LoVo (cell line): ENCODE measurements around the gene RAP1GAP.

Source experiments
- DNase-seq: peaks from one replicate; pipeline ENCODE4 v3.0.0-alpha.2; 2016; ENCODE audit warnings: low spot score

RAP1GAP gene

DNA sequence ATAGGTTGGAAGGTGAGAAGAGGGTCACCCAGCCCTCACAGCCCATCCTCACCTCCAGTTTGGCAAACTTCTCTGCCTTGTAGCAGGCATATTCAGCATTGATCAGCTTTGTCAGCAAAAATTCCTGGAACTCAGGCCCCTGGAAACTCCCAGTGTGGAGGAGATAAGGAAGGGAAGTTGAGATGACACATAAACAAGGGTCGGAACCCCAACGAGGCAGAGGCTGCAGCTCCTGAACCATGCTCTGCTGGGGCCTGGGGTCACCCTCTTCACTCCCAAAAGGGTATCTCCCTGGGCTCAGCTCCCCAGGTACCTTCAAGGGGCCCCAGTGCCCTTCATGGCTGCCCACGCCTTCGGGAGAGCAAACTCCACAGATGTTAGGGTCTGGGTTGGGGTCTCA, 60.4 kb downstream of the RAP1GAP start:
- DNase-seq = no peak

DNA sequence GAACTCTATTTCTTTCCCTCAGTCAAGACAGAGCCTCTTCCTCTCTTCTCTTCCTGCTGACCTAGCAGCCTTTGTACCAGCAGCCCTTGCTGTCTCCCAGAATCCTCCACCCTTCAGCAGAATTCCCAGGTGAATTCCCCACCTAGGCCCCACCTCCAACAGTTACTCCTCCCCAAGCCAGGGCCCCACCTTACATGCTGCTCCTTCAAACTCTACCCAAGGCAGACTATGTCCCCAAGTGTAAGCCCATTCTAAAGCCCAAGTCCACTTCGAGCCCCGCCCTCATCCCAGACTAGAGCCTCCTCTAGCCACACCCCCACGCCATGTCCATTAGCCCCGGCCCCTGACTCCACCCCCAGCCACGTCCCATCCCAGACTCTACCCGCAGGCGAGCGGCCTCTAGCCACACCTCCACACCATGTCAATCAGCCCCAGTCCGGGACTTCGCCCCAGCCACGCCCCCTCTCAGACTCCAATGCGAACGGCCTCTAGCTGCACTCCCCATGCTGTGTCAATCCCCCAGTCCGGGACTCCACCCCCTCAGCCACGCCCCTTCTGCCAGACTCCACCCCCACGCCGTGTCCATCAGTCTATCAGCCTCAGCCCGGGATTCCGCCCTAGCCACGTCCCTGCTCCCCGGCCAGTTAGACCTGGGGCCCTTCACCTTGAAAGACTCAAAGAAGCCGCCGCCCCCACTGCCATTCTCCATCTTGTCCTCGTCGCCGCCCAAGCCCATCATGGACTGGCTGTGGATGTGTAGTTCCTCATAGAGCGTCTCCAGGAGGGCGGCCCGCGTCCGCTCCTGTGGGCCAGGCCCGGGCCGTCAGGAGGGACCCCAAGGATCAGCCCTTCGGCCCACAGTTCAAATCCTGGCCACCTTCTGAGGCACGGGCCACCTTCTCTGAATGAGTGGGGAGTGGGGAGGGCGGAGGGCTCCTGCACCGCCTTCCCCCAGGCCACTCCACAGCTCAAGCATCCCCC, 61.3 kb downstream of the RAP1GAP start:
- DNase-seq = peak; percentile 84

DNA sequence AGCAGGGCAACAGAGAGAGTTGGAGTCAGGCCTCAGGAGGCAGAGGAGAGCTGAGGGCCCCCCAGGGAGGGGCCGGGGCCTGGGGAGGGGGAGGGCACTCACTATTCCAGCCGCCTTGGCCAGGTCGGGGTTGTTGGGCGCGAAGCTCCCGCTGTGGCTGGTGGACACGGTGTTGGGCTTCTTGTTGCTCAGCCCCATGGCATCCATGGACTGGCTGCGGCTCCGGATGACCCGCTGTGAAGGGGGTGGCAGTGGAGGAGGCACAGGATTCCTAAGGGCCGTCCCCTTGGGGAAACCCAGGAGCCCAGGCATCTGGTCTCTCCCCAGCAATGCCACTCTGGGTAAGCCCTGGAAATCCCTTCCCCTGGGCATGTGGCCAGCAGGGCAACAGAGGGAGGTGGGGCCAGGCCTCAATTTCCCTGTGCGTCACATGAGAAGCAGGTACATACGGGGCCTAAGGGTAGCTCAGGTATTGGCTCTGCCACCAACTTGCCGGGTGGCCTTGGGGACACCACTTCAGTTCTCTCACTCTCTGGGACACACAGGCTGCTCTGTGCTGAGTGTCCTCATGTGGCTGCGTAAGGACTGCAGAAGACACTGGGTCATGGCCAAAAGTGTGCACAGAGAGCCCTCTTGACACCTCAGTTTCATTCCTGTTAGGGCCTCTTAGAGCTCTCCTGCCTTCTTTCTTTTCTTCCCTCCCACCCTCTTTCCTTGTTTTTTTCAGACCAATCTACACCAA, 63.0 kb downstream of the RAP1GAP start:
- DNase-seq = no peak

DNA sequence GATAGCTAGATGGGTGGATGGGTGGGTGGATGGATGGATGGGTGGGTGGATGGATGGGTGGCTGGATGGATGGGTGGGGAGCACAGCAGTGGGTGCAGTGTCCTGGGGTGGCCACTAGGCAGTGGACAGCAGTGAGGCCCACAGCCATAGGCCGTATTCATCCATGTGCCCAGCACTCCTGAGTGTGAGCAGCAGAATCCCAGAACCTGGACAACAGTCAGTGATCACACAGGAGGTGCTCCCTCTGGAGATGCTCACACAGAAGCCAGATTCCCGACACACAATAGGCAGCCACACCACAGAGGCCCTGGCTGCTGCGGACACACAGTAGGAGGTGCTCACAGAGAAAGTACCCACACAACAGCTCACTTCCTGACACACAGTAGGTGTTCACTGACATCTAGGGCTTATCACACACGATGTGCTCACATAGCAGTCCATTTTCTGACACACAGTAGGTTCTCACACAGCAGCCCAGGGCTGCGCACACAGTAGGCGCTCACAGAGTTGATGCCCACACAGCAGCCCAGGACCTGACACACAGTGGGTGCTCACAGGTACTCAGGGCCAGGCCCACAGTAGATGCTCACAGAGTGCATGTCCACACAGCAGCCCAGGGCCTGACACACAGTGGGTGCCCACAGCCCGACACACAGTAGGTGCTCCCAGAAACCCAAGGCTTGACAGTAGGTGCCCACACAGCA, 64.0 kb downstream of the RAP1GAP start:
- DNase-seq = no peak

DNA sequence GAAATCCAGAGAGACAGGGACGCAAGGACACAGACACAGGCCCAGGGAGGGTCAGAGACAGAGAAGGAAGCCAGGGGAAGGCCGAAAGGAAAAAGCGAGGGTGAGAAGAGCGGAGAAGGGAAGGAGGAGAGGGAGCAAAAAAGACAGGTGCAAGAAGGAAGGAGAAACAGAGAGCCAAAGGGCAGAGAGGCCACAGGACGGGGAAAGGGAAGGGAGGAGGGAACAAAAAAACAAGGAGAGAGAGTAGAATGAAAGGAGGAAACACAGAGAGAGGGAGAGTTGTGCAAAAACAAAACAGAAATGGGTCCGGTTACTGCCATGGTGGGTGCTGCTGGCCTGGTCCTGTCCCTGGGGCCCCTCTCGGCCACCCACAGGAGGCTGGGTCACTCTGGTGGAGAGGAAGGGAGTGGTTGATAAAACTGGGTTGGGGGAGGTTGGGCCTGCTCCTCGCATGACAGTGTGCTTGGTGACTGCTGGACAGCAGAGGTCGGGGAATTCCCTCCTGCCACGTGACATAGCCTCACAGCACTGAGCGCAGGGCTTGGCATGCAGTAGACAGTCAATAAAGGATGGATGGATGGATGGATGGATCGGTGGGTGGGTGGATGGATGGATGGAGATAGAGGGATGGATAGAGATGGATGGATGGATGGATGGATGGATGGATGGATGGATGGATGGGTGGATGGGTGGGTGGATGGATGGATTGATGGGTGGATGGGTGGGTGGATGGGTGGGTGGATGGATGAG, 64.8 kb downstream of the RAP1GAP start:
- DNase-seq = no peak

DNA sequence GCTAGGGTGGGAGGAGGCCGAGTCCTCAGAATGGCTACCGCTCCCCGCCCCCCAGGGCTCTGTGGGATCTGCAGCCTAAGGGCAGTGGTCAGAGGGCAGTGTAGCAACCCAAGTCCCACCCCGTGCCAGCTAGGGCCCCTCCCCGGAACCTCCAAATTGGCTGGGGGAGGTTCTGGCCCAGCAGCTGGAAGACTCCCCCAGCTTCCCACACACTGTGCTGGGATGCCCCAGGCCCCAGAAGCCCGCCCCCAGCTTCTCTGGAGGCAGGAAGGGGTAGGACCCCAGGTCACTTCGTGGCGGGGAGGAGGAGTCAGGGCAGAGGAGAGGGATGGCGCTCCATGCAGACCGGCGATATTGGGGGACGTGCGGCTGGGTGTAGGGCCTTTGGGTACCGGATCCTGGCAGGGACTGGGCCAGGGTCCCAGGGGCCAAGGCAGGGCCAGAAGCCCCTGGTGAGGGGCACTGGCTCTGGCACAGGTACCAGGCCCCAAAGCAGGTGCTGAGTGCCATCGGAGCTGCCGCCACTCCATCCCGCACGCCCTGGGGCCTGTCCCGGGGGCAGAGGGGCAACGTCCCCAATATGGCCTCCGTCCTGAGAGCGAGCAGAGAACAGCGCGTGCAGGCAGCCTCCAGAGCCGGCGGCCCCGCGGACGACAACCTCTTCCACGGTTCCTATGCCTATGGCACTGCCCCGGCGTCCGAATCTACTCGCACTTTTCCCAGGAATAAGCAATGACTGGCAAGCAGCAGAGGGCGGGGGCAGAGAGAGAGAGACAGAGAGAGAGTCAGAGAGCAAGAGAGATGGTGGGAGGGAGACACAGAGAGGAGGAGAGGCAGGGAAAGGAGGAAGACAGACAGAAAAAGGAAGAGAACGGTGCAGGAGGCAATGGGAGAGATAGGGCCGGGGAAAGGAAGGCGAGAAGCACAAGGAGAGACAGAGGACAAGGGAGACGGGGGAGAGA, 65.7 kb downstream of the RAP1GAP start:
- DNase-seq = no peak

DNA sequence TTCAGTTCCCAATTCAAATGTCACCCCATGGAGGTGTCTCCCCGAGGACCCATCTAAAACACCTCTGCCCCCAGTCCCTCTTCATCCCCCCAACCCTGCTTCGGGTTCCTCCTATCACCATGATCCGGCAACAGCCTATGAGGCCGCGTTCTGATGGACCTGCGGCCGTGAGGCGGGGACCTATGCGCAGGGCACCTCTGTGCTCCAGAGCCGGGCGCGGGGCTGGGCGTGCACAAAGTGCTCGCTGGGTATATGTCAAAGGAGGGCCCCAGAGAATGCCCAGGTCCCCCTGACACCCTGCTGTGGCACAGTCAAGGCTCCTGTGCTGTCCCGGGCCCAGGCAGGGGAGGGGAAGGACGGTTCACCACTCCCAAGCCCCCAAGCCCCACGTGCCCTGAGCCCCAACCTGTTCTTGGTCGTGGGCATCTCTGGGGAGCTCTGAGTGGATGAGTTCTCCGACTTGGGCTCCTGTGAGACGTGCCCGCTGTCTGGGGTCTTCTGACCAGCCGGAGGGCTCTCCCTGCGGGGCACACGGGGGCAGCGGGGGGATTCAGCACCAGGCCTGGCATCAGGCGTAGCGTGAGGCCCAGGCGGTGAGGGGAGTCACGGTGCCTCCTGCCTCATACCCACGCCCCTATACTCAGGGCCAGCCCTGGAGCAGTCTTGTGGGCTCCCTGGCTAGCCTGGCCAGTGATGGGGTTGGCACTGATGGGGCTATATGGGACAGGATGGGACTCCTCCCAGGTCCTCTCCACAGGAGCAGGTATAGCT, 67.7 kb downstream of the RAP1GAP start:
- DNase-seq = no peak

DNA sequence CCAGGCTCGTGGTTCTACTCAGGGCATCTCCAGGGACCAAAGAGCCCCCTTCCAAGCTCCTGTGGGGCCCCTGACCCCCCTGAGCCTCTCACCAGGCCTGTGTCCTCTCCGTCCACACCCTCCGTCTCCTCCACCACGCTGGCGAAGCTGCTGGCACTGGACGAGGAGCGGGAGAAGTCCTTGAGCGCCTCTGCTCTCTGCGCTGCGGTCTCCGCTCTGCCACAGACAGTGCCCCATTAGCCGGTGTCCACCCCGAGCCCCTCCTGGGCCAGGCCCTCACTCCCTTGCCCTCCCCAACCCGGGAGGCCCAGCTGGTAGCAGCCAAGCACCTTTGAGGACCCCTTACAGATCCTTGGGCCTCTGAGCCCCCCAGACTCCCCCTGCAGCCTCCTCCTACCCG, 69.8 kb downstream of the RAP1GAP start:
- no peak for DNase-seq

DNA sequence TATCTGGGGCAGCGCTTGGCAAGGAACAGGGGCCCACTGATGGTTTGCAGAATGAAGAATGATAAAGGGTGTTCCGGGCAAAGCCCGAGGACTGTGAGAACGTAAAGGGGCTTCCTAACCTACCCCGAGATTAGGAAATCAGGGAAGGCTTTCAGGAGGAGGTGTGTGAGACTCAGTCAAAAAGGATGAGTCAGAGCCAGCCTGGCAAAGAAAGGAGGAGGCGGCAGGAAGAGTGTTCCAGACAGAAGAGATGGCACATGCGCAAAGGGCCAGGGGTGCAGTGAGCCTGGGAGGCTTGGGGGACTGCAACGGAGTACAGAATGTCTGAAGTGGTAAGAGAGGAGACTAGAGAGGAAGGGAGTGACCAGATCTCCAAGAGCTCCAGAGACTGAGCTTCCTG, 70.3 kb downstream of the RAP1GAP start:
- no peak for DNase-seq

DNA sequence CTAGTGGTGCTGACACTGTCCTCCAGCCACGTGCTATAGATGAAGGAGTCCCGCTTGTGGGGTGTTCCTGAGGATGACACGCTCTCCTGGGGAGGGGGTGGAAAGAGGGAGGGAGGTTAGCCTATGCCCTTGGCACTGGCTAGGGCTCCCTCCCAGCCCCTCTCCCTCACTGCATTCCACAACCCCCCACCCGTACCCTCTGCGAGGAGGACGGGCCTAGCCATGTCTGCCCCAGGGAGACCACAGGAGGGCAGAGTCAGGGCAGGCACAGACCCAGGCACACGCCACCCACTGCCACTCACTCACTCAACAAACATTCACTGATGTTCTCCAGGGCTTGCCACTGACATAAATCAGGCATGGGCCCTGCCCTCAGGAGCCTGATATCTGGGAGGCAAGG, 70.7 kb downstream of the RAP1GAP start:
- no peak for DNase-seq

DNA sequence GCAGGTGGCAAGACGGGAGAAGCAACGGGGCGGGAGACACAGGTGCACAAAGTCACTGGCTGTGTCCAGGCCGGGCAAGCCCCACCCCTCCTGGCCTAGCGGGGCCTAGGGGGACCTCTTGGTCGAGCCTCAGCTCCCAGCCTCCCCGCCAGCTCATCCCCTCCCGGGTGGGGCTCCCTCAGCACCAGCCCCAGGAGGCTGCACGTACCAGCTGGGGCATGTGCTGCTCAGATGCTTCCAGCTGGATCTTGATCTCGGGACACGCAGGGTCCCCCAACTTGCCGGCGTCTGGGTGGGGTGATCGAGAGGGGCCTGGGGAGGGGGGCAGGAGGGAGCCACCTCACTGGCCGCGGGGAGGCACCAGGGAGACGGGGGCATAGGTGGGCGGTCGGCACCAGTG, 71.4 kb downstream of the RAP1GAP start:
- DNase-seq = no peak

DNA sequence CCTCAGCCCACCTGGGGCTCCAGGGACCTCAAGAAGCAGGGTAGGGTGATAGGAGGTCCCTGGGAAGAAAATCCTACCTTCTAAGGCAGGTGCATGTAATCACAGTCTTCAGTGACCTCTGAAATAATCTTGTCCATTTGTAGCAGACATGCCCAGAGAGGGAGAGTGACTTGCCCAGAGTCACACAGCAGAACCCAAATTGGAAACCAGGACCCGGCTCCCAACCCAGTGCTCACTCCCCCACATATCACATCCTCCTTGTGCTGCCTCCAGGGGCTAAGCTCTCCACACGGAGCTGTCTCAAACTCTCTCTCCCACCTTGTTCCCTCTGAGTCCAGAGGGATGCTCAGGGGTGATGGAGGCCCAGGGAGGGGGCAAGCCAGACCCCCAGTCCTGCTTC, 72.5 kb downstream of the RAP1GAP start:
- DNase-seq = no peak

DNA sequence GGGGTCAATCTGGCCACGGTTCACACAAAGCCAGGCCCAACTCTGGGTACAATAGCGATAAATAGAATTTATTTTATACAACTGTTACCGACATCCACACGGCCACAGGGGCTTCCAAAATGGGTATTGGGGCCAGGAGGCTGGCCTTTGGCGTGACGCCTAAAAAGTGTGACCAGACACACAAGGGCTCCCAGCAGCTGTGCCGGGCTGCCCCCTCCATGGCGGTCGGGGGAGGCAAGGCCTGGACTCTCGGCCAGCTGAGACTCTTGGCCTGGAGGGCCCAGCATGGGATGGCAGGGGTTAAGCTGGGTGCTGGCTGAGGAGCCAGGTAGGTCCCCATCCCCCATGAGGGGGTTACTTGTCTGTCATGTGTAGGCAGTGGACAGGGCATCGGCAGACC, 73.0 kb downstream of the RAP1GAP start:
- no peak for DNase-seq

DNA sequence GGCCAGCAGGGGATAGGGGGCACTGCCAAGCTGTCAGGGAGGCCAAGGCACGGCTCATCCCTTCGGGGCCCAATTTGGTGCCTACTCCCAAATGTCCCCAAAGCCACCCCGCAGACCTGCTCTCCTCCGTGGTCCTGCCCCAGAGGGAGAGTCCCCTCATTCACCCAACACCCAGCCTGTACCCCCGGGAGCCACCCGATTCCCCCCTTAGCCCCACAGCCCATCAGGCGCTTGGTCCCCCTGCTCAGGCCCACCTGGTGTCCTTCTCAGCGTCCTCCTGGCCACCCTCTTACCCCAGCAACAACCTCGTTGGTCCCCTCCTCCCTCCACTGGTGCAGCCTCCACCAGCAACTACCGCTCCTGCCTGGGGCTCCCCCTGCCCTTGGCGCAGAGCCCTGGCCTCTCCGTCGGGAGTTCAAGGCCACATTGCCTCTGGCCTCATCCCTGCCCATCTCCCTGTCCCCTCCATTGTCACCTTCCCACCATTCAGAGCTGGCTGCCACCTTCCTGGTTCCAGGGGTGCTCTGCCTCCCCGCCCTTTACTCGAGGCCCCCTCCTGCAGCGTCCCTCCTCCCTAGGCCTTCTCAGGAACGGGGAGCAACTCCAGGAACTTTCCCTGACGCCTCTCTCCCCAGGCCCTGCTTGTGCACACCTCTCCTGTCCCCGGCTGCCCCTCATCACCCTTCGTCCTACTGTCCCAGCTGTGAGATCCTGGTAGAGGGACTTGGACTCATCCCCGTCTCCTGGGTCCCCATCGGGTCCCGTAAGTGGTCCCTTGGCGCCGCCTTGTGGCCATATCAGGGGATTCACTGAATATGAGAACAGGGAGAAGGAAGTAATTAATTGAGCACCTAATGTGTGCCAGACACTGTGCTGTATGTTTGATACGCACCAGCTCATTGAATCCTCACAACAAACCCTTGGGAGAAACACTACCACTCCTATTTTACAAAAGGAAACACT, 73.9 kb downstream of the RAP1GAP start:
- no peak for DNase-seq

DNA sequence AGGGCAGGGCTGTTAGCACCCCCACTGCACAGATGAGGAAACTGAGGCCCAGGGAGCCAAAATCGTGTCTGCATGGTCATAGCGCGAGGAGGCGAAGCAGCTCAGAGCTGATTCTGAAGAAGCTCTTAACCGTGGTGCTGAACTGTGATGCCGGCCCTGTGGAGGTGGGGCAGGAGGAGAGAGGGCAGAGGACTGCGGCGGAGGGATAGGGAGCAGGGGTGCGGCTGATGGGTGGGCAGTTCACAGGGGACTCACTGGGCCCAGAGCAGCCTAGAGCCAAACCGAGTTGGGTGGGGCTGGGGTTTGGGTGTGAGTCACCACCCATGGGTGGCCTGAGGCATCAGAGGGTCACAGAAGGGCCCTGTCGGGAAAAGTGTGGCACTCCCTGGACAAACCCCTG, 74.7 kb downstream of the RAP1GAP start:
- no peak for DNase-seq

DNA sequence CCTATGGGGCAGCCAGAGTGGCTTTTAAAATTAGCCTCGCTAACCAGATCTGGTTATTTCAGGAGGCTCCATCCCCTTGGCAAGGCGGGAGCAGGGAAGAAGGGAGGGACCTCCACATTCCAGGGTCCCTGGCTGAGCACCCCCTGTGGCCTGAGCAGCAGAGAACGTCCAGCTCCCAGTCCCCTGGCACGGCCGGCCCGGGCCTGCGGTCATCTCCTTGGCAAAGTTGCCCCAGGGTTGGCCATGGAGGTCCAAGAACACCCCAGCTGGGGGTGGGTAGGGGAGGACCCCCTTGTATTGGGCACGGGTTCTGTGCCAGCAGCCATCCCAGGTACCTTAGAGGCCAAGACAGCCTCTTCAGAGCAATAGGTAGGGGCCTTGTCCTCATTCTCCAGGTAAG, 75.9 kb downstream of the RAP1GAP start:
- no peak for DNase-seq

DNA sequence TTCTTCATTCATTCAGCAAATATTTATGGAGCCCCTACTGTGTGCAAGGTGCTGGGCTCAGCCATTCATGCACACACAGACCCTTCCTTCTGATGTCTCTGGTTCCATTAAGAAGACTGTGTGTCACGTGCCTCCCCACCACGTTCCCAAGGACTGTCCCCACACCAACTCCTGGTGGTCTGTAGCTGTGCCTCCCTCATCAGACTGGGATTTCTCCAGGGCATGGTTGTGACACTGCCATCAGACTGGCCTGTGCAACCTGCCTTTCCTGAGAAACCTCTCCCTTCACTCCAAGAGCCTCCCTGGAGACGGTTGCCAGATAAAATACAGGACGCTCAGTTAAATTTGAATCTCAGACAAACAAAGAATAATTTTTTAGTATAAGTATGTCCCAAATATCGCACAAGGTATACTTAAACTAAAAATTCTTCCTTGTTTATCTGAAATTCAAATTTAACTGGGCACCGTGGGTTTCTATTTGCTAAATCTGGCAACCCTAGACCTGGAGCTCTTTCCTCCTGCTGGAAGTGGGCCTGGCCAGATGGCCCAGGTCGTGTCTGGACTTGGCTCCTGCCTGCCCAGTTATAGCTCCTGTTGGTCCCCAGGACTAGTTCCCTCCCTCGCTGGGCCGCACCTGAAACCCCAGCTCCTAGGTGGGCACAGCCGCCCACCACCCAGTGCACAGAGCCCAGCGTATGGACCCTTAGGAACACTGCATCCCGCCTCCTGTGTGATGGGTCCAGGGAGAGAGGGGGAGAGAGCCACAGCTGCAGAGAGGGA, 76.9 kb downstream of the RAP1GAP start:
- DNase-seq = no peak

DNA sequence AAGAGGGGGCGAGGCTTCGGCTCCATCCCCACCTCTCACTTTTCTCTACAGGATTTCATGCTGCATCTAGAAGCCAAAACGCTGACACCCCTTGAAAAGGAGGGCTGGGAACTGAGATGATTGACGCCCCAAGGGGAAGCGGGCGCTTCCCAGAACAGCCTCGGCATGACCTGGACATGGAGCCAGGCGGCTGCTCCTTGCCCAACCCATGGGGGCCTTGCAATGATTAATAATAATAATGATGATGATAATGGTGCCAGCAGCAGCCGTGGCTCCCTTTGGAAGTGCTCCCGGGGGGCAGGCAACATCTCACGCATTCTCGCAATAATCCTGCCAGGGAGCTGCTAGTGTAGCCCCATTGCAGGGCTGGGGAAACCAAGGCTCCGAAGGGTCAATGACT, 78.2 kb downstream of the RAP1GAP start:
- DNase-seq = no peak
